ENCODE results near the gene EXOSC1.
A peak's percentile ranks its signal among the peaks of the same experiment; 100 is the strongest.
"Not testable (repeated sequence)": the region's sequence is repeated elsewhere in the genome, so short reads cannot be mapped to it uniquely, and the experiment has no call there.

EXOSC1 gene

DNA sequence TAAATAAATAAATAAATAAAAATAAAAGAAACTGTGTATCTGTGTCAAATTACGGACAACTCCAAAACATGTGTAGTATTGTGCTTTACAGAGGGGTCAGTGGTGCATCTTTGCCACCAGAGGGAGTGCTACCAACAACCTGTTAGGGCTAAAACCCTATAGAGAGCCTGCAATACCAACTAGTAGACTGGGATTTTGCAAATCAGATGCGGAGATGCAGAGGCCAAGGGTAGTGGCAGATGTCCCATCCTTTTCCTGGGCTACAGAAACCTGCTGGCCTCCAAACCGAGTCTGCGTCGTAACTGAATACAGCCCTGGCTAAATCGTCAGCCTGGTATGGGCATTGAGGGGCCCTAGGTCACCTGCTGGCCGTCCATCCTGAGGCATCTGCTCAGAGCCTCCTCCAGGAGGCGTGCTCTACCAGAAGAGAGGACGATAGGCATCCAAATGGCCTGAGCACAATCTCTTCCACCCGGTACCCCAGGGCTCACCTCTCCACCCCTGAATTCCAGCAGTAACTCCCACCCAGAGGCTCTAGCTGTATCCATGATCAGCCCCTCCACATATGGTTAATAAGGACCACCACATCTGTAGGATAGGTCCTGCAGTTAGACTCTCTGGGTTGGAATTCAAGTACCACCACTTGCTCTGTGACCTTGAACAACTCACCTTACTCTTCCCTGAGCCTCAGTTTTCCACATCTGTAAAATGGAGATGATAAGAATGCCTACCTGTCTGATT, 38.4 kb downstream of the EXOSC1 start:
- H3K4me1 ChIP-seq (ENCODE audit: control insufficient read depth, insufficient read depth, low read length) = peaks cover 7% of the 10 kb centered on the region
- no peak overlapping the region for H3K4me3 ChIP-seq (ENCODE audit: low read length)
- no peak overlapping the region for H3K9ac ChIP-seq (ENCODE audit: low read length)
- DNase-seq (ENCODE audit: low read depth) = peak; percentile 88
- H3K9me3 ChIP-seq (ENCODE audit: control insufficient read depth, low read length) = no peaks in the 10 kb centered on the region
- no peaks in the 10 kb centered on the region for H3K27me3 ChIP-seq (replicated peaks; ENCODE audit: control insufficient read depth, insufficient read depth, low read length)
- no peaks in the 10 kb centered on the region for H3K36me3 ChIP-seq (ENCODE audit: control insufficient read depth, insufficient read depth, low read length, severe bottlenecking)

DNA sequence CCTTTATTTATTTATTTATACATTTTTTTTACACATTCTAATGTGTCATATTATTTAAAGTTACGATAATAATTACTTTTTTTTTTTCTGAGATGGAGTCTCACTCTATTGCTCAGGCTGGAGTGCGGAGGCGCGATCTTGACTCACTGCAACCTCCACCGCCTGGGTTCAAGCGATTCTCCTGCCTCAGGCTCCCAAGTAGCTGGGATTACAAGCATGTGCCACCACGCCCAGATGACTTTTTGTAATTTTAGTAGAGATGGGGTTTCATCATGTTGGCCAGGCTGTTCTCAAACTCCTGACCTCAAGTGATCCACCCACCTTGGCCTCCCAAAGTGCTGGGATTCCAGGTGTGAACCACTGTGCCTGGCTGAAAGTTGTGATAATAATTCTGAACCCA, 39.3 kb downstream of the EXOSC1 start:
- DNase-seq (ENCODE audit: low read depth); H3K9ac ChIP-seq (ENCODE audit: low read length); H3K36me3 ChIP-seq (ENCODE audit: control insufficient read depth, insufficient read depth, low read length, severe bottlenecking); H3K27me3 ChIP-seq (replicated peaks; ENCODE audit: control insufficient read depth, insufficient read depth, low read length); H3K4me1 ChIP-seq (ENCODE audit: control insufficient read depth, insufficient read depth, low read length); H3K9me3 ChIP-seq (ENCODE audit: control insufficient read depth, low read length); H3K4me3 ChIP-seq (ENCODE audit: low read length): not testable (repeated sequence)

DNA sequence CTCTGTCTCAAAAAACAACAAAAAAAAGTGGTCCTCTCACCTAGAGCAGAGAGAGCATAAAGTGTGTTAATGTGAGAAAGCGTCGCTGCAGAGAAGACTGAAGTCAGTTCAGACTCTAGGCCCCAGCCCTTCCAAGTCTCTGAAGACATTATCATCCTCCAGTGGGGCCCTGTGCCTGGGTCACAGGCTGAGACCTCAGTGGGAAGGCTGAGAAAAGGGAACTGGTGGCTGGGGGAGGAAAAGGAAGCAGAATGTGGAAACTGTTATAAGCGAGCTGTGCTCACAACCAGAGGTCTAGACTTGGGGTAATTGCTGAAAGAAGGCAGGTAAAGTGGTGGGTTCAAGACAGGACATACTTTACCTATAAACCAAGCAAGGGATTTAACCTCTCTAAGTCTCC, 39.7 kb downstream of the EXOSC1 start:
- H3K9ac ChIP-seq (ENCODE audit: low read length) = no peak overlapping the region
- H3K4me1 ChIP-seq (ENCODE audit: control insufficient read depth, insufficient read depth, low read length) = peaks cover 3% of the 10 kb centered on the region
- H3K9me3 ChIP-seq (ENCODE audit: control insufficient read depth, low read length) = no peaks in the 10 kb centered on the region
- no peak overlapping the region for H3K4me3 ChIP-seq (ENCODE audit: low read length)
- no peaks in the 10 kb centered on the region for H3K27me3 ChIP-seq (replicated peaks; ENCODE audit: control insufficient read depth, insufficient read depth, low read length)
- no peak for DNase-seq (ENCODE audit: low read depth)
- H3K36me3 ChIP-seq (ENCODE audit: control insufficient read depth, insufficient read depth, low read length, severe bottlenecking) = no peaks in the 10 kb centered on the region

DNA sequence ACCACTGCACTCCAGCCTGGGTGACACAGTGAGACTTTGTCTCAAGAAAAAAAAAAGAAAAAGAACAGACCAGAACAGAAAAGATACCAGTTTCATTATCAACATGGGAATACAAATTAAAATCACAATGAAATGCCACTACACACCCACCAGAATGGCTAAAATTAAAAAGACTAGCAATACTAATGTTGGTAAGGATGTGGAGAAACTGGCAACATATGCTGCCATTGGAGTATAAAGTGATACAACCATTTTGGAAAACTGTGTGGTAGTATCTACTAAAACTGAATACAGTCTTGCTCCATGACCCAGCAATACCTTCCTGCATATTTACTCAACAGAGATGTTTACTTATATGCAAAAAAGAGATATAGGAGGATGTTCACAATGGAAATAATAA, 41.8 kb downstream of the EXOSC1 start:
- DNase-seq (ENCODE audit: low read depth) = no peak
- no peaks in the 10 kb centered on the region for H3K36me3 ChIP-seq (ENCODE audit: control insufficient read depth, insufficient read depth, low read length, severe bottlenecking)
- H3K4me1 ChIP-seq (ENCODE audit: control insufficient read depth, insufficient read depth, low read length) = peaks cover 10% of the 10 kb centered on the region
- no peak overlapping the region for H3K9ac ChIP-seq (ENCODE audit: low read length)
- H3K27me3 ChIP-seq (replicated peaks; ENCODE audit: control insufficient read depth, insufficient read depth, low read length) = no peaks in the 10 kb centered on the region
- H3K4me3 ChIP-seq (ENCODE audit: low read length) = no peak overlapping the region
- no peaks in the 10 kb centered on the region for H3K9me3 ChIP-seq (ENCODE audit: control insufficient read depth, low read length)

DNA sequence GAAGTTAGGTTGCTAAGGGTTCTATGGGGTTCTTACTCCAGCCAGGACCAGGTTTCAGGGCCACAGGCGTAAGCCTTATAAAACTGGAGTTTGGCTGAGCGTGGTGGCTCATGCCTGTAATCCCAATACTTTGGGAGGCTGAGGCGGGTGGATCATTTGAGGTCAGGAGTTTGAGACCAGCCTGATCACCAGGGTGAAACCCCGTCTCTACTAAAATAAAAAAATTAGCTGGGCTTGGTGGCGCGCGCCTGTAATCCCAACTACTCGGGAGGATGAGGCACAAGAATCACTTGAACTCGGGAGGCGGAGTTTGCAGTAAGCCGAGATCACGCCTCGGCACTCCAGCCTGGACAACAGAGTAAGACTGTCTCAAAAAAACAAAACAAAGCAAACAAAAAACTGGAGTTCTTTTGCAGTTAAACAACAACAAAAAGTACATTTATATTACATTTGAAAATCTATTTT, 44.3 kb downstream of the EXOSC1 start:
- no peak for DNase-seq (ENCODE audit: low read depth)
- Histone ChIP-seq H3K9me3 (ENCODE audit: control insufficient read depth, low read length) (no peaks in the 10 kb centered on the region), H3K27me3 (replicated peaks; ENCODE audit: control insufficient read depth, insufficient read depth, low read length) (no peaks in the 10 kb centered on the region), H3K36me3 (ENCODE audit: control insufficient read depth, insufficient read depth, low read length, severe bottlenecking) (peaks cover 11% of the 10 kb centered on the region), H3K9ac (ENCODE audit: low read length) (peak overlapping the region; percentile 10), H3K4me3 (ENCODE audit: low read length) (peak overlapping the region; percentile 87), H3K4me1 (ENCODE audit: control insufficient read depth, insufficient read depth, low read length) (peaks cover 7% of the 10 kb centered on the region)

DNA sequence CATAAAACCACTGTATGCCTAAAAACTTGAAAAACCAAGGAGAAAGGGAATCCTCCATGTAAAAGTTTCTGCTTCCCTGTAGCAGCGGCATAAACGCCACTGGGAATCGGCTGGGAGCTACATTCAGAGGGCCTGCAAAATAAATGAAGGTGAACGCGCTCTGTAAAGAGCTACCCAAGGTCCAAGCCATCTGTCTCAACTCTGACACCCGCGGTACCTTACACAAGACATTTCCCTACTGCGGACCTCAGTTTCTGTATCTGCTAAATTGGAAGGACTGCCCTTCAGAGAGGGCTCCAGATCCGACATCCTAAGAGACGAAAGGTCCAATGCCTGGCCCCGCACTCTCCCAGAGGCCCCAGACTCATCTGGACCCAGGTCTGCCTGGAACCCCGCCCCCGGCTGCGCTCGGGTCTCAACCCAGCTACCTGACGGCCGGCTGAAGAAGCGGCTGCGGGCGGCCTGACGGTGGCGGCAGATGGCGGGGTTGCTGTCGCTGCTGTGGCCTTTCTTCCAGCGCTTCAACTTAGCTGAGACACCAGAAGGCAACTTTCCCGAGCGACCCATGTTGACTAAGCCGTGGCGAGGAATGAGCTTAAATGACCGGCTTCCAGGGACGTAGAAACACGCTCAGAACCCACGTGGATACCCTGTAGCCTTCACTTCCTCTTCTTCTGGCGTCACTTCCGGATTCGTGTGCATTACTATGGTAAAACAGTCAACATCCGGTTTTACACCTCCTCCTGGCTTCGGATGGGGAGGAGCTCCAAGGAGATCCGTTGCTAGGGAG, 44.9 kb downstream of the EXOSC1 start, which contains the start of gene RRP12:
TSS of gene RRP12 (minus strand) at position 676 of the 790 bp plus-strand sequence. CDS start at position 567, 109 bp downstream.
- Histone ChIP-seq H3K4me3 (ENCODE audit: low read length) (peak within 1 kb of the TSS; percentile 87), H3K9ac (ENCODE audit: low read length) (peak within 1 kb of the TSS; percentile 86), H3K36me3 (ENCODE audit: control insufficient read depth, insufficient read depth, low read length, severe bottlenecking) (peaks cover 17% of the 10 kb centered on the region), H3K27me3 (replicated peaks; ENCODE audit: control insufficient read depth, insufficient read depth, low read length) (no peaks in the 10 kb centered on the region), H3K9me3 (ENCODE audit: control insufficient read depth, low read length) (no peaks in the 10 kb centered on the region), H3K4me1 (ENCODE audit: control insufficient read depth, insufficient read depth, low read length) (peaks cover 7% of the 10 kb centered on the region)
- peak; percentile 100 for DNase-seq (ENCODE audit: low read depth)

DNA sequence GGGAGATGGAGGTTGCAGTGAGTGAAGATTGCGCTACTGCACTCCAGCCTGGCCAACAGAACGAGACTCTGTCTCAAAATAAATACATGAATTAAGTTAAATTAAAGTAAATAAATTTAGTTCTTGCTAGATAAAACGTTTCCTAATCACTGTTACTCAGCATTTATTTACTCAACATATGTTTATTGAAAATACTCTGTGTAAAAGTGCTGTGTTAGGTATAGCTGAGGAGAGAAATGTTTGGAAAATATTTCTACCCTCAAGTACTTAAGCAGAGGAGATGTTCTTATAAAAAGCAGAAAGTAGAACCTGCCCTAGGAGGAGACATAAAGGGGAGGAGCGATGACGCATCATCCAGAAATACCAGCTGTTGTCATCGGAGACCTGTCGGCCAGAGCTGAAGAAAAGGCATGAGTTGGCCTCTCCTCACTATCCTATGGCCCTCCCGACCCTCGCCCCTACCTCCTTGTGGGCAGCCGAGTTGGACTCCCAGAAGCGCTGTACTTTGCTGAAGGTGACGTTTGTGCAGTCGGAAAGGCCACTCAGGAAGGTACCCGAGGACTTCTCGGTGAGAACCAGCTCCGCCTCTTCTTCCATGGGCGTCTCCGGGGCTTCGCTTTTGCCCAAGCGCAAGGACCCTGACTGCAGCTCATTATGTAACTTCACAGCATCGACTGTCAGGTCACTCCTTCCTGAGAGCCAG, 45.8 kb downstream of the EXOSC1 start:
- no peaks in the 10 kb centered on the region for H3K9me3 ChIP-seq (ENCODE audit: control insufficient read depth, low read length)
- no peaks in the 10 kb centered on the region for H3K27me3 ChIP-seq (replicated peaks; ENCODE audit: control insufficient read depth, insufficient read depth, low read length)
- peak; percentile 24 for DNase-seq (ENCODE audit: low read depth)
- peaks cover 7% of the 10 kb centered on the region for H3K4me1 ChIP-seq (ENCODE audit: control insufficient read depth, insufficient read depth, low read length)
- H3K4me3 ChIP-seq (ENCODE audit: low read length) = peak overlapping the region; percentile 87
- peak overlapping the region; percentile 86 for H3K9ac ChIP-seq (ENCODE audit: low read length)
- H3K36me3 ChIP-seq (ENCODE audit: control insufficient read depth, insufficient read depth, low read length, severe bottlenecking) = peaks cover 24% of the 10 kb centered on the region

DNA sequence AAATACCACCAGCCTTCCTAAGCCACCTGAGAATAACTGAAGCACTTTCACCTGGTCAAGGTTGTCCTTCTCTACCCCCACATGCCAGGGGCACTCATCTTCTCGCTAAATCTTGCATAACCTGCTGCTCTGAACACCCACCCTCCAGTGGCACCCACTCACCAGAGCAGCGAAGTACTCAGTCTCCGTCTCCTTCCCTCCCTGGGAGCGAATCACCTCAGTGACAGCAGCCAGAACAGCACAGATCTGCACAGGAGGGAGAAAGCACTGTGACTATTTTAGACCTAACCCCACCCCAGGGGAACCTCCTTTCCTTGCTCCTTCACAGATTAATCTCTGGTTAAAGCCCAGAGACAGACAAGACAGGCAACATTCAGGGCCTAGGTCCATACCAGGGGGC, 49.8 kb downstream of the EXOSC1 start:
- Histone ChIP-seq H3K9me3 (ENCODE audit: control insufficient read depth, low read length) (no peaks in the 10 kb centered on the region), H3K9ac (ENCODE audit: low read length) (no peak overlapping the region), H3K4me1 (ENCODE audit: control insufficient read depth, insufficient read depth, low read length) (peaks cover 7% of the 10 kb centered on the region), H3K36me3 (ENCODE audit: control insufficient read depth, insufficient read depth, low read length, severe bottlenecking) (peaks cover 52% of the 10 kb centered on the region), H3K4me3 (ENCODE audit: low read length) (no peak overlapping the region), H3K27me3 (replicated peaks; ENCODE audit: control insufficient read depth, insufficient read depth, low read length) (no peaks in the 10 kb centered on the region)
- no peak for DNase-seq (ENCODE audit: low read depth)

DNA sequence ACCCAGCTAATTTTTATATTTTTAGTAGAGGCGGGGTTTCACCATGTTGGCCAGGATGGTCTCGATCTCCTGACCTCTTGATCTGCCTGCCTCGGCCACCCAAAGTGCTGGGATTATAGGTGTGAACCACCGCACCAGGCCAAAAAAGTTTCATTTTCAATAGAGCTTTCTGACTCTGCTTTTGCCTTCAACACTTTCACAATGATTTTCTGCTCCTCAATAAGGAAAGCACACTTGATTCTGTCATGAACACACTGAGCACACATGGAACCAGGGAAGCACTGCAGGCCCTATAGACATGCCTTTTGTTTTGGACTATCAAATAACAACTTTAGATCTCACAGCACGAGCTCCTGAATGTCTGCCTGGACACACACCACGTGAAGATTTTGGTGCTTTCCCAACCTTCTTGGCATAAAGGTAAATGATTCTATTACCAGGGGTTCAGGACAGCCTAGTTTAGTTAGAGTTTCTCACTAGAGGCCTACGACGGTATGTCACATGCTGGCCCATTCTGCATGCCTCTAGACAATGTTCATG, 52.7 kb downstream of the EXOSC1 start:
- H3K27me3 ChIP-seq (replicated peaks; ENCODE audit: control insufficient read depth, insufficient read depth, low read length) = no peaks in the 10 kb centered on the region
- H3K9ac ChIP-seq (ENCODE audit: low read length) = no peak overlapping the region
- no peak overlapping the region for H3K4me3 ChIP-seq (ENCODE audit: low read length)
- H3K9me3 ChIP-seq (ENCODE audit: control insufficient read depth, low read length) = no peaks in the 10 kb centered on the region
- no peak for DNase-seq (ENCODE audit: low read depth)
- H3K36me3 ChIP-seq (ENCODE audit: control insufficient read depth, insufficient read depth, low read length, severe bottlenecking) = peaks cover 76% of the 10 kb centered on the region
- H3K4me1 ChIP-seq (ENCODE audit: control insufficient read depth, insufficient read depth, low read length) = no peaks in the 10 kb centered on the region

DNA sequence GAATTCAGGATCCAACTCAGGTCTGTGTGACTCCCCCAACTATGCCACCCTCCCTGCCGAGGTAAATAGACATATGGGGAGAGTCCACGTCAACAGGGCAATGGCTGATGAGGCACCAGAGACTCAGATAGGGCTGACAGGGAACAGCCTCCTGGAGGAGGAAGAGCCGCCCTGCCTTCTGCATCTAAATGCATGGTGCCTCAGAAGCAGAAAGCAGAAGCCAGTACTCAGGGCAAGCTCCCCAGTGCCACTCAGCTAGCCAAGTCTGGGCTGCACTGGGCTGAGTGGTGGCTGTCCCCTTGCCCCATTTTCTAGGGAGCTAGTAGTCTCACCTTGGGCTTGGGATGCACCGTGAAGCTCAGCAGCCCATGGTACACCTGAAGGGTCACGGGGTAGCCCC, 55.7 kb downstream of the EXOSC1 start:
- no peak for DNase-seq (ENCODE audit: low read depth)
- Histone ChIP-seq H3K4me1 (ENCODE audit: control insufficient read depth, insufficient read depth, low read length) (no peaks in the 10 kb centered on the region), H3K9ac (ENCODE audit: low read length) (no peak overlapping the region), H3K9me3 (ENCODE audit: control insufficient read depth, low read length) (no peaks in the 10 kb centered on the region), H3K36me3 (ENCODE audit: control insufficient read depth, insufficient read depth, low read length, severe bottlenecking) (peaks cover 71% of the 10 kb centered on the region), H3K27me3 (replicated peaks; ENCODE audit: control insufficient read depth, insufficient read depth, low read length) (no peaks in the 10 kb centered on the region), H3K4me3 (ENCODE audit: low read length) (no peak overlapping the region)

DNA sequence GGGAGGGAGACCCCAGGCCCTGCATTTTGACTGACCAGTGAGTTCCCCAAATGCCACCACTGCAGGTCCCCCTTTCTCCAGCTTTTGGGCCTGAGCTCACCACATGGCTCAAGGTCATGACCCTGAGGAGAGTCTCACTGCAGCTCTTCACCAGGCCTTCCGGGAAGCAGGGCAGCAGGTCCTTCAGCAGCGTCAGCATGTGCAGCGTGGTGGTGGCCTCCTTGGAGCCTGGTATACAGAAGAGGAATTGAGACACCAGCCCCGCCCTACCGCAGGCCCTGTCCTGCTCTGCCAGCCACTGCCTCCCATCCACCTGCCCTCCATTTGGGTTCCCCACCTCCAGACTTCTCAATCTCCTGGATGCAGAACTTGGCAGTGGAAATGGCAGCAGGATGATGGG, 57.7 kb downstream of the EXOSC1 start:
- Histone ChIP-seq H3K27me3 (replicated peaks; ENCODE audit: control insufficient read depth, insufficient read depth, low read length) (no peaks in the 10 kb centered on the region), H3K9me3 (ENCODE audit: control insufficient read depth, low read length) (no peaks in the 10 kb centered on the region), H3K4me1 (ENCODE audit: control insufficient read depth, insufficient read depth, low read length) (no peaks in the 10 kb centered on the region), H3K9ac (ENCODE audit: low read length) (no peak overlapping the region), H3K36me3 (ENCODE audit: control insufficient read depth, insufficient read depth, low read length, severe bottlenecking) (peaks cover 62% of the 10 kb centered on the region), H3K4me3 (ENCODE audit: low read length) (no peak overlapping the region)
- DNase-seq (ENCODE audit: low read depth) = no peak

Data from adipocyte (in vitro differentiated cells).